ENCODE measurements around the gene PPP1R12B.
"Not testable (repeated sequence)": the region's sequence is repeated elsewhere in the genome, so short reads cannot be mapped to it uniquely, and the experiment has no call there.

DNA sequence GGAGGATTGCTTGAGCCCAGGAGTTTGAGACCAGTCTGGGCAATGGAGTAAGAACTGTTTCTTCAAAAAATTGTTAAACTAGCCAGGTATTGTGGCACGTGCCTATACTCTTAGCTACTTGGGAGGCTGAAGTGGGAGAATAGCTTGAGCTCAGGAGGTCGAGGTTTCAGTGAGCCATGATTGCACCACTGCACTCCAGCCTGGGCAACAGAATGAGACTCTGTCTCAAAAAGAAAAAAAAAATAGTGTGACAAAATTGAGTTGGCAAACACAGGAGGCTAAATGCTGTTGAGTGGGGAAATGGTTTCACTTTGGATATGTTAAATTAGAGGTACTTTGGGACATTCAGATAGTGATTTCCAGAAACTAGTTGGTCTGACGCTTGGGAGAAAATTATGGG, 197.9 kb downstream of the PPP1R12B start:
- TF ChIP-seq, protein P1, sequence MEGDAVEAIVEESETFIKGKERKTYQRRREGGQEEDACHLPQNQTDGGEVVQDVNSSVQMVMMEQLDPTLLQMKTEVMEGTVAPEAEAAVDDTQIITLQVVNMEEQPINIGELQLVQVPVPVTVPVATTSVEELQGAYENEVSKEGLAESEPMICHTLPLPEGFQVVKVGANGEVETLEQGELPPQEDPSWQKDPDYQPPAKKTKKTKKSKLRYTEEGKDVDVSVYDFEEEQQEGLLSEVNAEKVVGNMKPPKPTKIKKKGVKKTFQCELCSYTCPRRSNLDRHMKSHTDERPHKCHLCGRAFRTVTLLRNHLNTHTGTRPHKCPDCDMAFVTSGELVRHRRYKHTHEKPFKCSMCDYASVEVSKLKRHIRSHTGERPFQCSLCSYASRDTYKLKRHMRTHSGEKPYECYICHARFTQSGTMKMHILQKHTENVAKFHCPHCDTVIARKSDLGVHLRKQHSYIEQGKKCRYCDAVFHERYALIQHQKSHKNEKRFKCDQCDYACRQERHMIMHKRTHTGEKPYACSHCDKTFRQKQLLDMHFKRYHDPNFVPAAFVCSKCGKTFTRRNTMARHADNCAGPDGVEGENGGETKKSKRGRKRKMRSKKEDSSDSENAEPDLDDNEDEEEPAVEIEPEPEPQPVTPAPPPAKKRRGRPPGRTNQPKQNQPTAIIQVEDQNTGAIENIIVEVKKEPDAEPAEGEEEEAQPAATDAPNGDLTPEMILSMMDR (IDR thresholded peaks at IDR 0.05) = not testable (repeated sequence)
- not testable (repeated sequence) for TF ChIP-seq POLR2A (IDR thresholded peaks at IDR 0.05)
